Uterus (tissue), 4 donors: ENCODE data around the gene SCCPDH. TPM values are rescaled to one million over a fixed set of nuclear protein-coding genes. Genes with fewer than 3 reads are reported as not detected.

Source experiments
- DNase-seq, 2 donors: peaks; one replicate each; pipeline ENCODE4 v3.0.0-alpha.2; 2019 to 2020
- H3K27ac ChIP-seq, 2 donors: fragments of 200-600 bp; sonication (generic); 1 replicate in 1 of 2; 2 replicates in 1 of 2; pipeline ENCODE4 v1.5.1; 2016 to 2018
- H3K27me3 ChIP-seq, 2 donors: fragments of 200-600 bp; sonication (generic); one replicate each; pipeline ENCODE4 v1.5.1; 2018 to 2019; ENCODE audit warnings: control low read depth in 1 of 2
- H3K36me3 ChIP-seq, 2 donors: fragments of 200-600 bp; sonication (generic); one replicate each; pipeline ENCODE4 v1.5.1; 2019; ENCODE audit warnings: control low read depth in 1 of 2
- H3K4me1 ChIP-seq, 2 donors: fragments of 200-600 bp; sonication (generic); one replicate each; pipeline ENCODE4 v1.5.1; 2018 to 2019; ENCODE audit warnings: control low read depth in 1 of 2
- H3K4me3 ChIP-seq, 2 donors: fragments of 200-600 bp; sonication (generic); 1 replicate in 1 of 2; 2 replicates in 1 of 2; pipeline ENCODE4 v1.5.1; 2018 to 2019; ENCODE audit warnings: mild to moderate bottlenecking in 1 of 2
- H3K9me3 ChIP-seq, 2 donors: fragments of 200-600 bp; sonication (generic); one replicate each; pipeline ENCODE4 v1.5.1; 2019; ENCODE audit warnings: control low read depth in 1 of 2
- CTCF ChIP-seq, 4 experiments: fragments of 200-600 bp in 2 of 4; fragments of 450-650 bp in 2 of 4; sonication (generic) in 2 of 4; IDR thresholded peaks; one replicate each; pipeline ENCODE4 v1.5.1; 2016 to 2019; ENCODE audit warnings: antibody characterized with exemption in 4 of 4, mild to moderate bottlenecking in 2 of 4, moderate library complexity in 1 of 4
- POLR2A ChIP-seq, 2 donors: fragments of 450-650 bp; IDR thresholded peaks; one replicate each; pipeline ENCODE4 v1.6.1; 2016; ENCODE audit warnings: antibody characterized with exemption in 2 of 2, mild to moderate bottlenecking in 1 of 2, moderate library complexity in 1 of 2
- intact Hi-C: fragments of 100-400 bp; cut with DNase I; formaldehyde crosslinking; loops from one replicate; pipeline ENCODE4 v1.15.1; 2023; ENCODE audit warnings: low total_unique reads
- total RNA-seq, 4 donors: library from RNA; depleted of rRNA in 3 of 4; stranded (reverse); fragments of >200 nt in 3 of 4; gene quantifications; one replicate each; pipeline versions ENCODE4 v1.1.0 to v1.2.4, GENCODE V29; 2014 to 2023
- donor health status: DM: yes; HTN: yes; CAD: no.

SCCPDH gene
- 10 to 100 TPM; 12.9 to 53.4 (median 22.1) TPM for total RNA-seq

GRCh38 chr1:246724016-246724730 is at the start of gene SCCPDH:
Gene SCCPDH (plus strand): TSS chr1:246724409. CDS start chr1:246724423, 14 bp downstream.
- Histone ChIP-seq H3K4me1 (no peaks in the 10 kb centered on the region), H3K9me3 (no peaks in the 10 kb centered on the region), H3K27ac (peak within 1 kb of the TSS; percentile 75 to 89), H3K36me3 (no peaks in the 10 kb centered on the region), H3K27me3 (no peaks in the 10 kb centered on the region), H3K4me3 (peak within 1 kb of the TSS; percentile 63 to 82)
- DNase-seq: peak; percentile 58 to 67
- intact Hi-C loops: no loop called here
- TF ChIP-seq CTCF (IDR thresholded peaks at IDR 0.05) (no peak), POLR2A (IDR thresholded peaks at IDR 0.05) (peak in 1 of 2 donors; percentile 34)

GRCh38 chr1:246677842-246678241 is 46.4 kb upstream of the SCCPDH start:
- H3K27ac ChIP-seq: no peak overlapping the region
- no peaks in the 10 kb centered on the region for H3K9me3 ChIP-seq

GRCh38 chr1:246678816-246679793 is 45.1 kb upstream of the SCCPDH start:
- intact Hi-C loops: no loop called here
- no peaks in the 10 kb centered on the region for H3K27me3 ChIP-seq
- TF ChIP-seq POLR2A (IDR thresholded peaks at IDR 0.05) (no peak), CTCF (IDR thresholded peaks at IDR 0.05) (no peak)
- no peaks in the 10 kb centered on the region for H3K9me3 ChIP-seq
- no peaks in the 10 kb centered on the region for H3K36me3 ChIP-seq
- no peak overlapping the region for H3K4me3 ChIP-seq
- no peaks in the 10 kb centered on the region for H3K4me1 ChIP-seq
- no peak for DNase-seq
- H3K27ac ChIP-seq: no peak overlapping the region

More at GRCh38 chr1:246677842-246678241, 46.4 kb upstream of the SCCPDH start:
- Histone ChIP-seq H3K4me1 (no peaks in the 10 kb centered on the region), H3K27me3 (no peaks in the 10 kb centered on the region), H3K36me3 (no peaks in the 10 kb centered on the region), H3K4me3 (no peak overlapping the region)
- intact Hi-C loops: no loop called here
- TF ChIP-seq POLR2A (IDR thresholded peaks at IDR 0.05) (no peak), CTCF (IDR thresholded peaks at IDR 0.05) (no peak)
- no peak for DNase-seq

- TF ChIP-seq POLR2A (IDR thresholded peaks at IDR 0.05) (no peak), CTCF (IDR thresholded peaks at IDR 0.05) (no peak)
- no peak overlapping the region for H3K27ac ChIP-seq
- H3K27me3 ChIP-seq: no peaks in the 10 kb centered on the region
- no peaks in the 10 kb centered on the region for H3K9me3 ChIP-seq
- no peaks in the 10 kb centered on the region for H3K4me1 ChIP-seq
- DNase-seq: no peak
- intact Hi-C loops: no loop called here
- no peak overlapping the region for H3K4me3 ChIP-seq
- H3K36me3 ChIP-seq: no peaks in the 10 kb centered on the region
Measured at GRCh38 chr1:246679794-246680177, 44.4 kb upstream of the SCCPDH start.

- H3K4me3 ChIP-seq: no peak overlapping the region
- TF ChIP-seq POLR2A (IDR thresholded peaks at IDR 0.05) (no peak), CTCF (IDR thresholded peaks at IDR 0.05) (no peak)
- intact Hi-C loops: no loop called here
Measured at GRCh38 chr1:246680190-246680589, 44.0 kb upstream of the SCCPDH start.

More at GRCh38 chr1:246680190-246680589, 44.0 kb upstream of the SCCPDH start:
- DNase-seq: no peak
- Histone ChIP-seq H3K36me3 (no peaks in the 10 kb centered on the region), H3K27me3 (no peaks in the 10 kb centered on the region), H3K9me3 (no peaks in the 10 kb centered on the region), H3K4me1 (no peaks in the 10 kb centered on the region), H3K27ac (no peak overlapping the region)
